Endothelial cell of umbilical vein (primary cell): Measurements from ENCODE around the gene UCMA.

ENCODE experiments used
- EZH2 ChIP-seq: IDR thresholded peaks from 2 replicates; pipeline ENCODE4 v1.6.1; 2012; ENCODE audit warnings: borderline replicate concordance, low read depth, mild to moderate bottlenecking, moderate library complexity, low read length, inconsistent platforms; ENCODE audit not compliant: severe bottlenecking
- FOS ChIP-seq: IDR thresholded peaks from 2 replicates; pipeline ENCODE4 v1.6.1; 2011; ENCODE audit warnings: mild to moderate bottlenecking, low read length, moderate library complexity, borderline replicate concordance; ENCODE audit not compliant: insufficient read depth
- GATA2 ChIP-seq: IDR thresholded peaks from 2 replicates; pipeline ENCODE4 v1.7.0; 2011; ENCODE audit warnings: low read depth, mild to moderate bottlenecking, moderate library complexity, mixed read lengths, low read length; ENCODE audit not compliant: insufficient read length, insufficient read depth
- JUN ChIP-seq: IDR thresholded peaks from 2 replicates; pipeline ENCODE4 v1.6.1; 2011; ENCODE audit warnings: borderline replicate concordance, low read depth; ENCODE audit not compliant: insufficient read length, insufficient read depth
- MYC ChIP-seq: IDR thresholded peaks from one replicate; pipeline ENCODE4 v1.6.1; 2011; ENCODE audit warnings: mild to moderate bottlenecking, low read depth, low read length
- POLR2A ChIP-seq: IDR thresholded peaks from 2 replicates; pipeline ENCODE4 v1.6.1; 2012; ENCODE audit warnings: low read depth, mild to moderate bottlenecking, control low read depth, low read length
- POLR2AphosphoS5 ChIP-seq: IDR thresholded peaks from 2 replicates; pipeline ENCODE4 v1.6.1; 2012; ENCODE audit warnings: low read depth, mild to moderate bottlenecking, control low read depth, low read length, moderate library complexity; ENCODE audit not compliant: insufficient read depth
- TF ChIP-seq, protein P1 (sequence below): IDR thresholded peaks from 2 replicates; pipeline ENCODE4 v1.6.1; 2011; ENCODE audit not compliant: insufficient read depth, insufficient read length
- TF ChIP-seq, protein P2 (sequence below), 2 donors: IDR thresholded peaks; 1 replicate in 1 of 2; 2 replicates in 1 of 2; pipeline ENCODE4 v1.5.1; 2011; ENCODE audit warnings: low read length in 2 of 2, mild to moderate bottlenecking in 2 of 2, moderate library complexity in 2 of 2, control low read depth in 1 of 2, inconsistent platforms in 1 of 2, low read depth in 1 of 2; ENCODE audit not compliant: insufficient read depth in 1 of 2; ENCODE audit errors: extremely low read depth in 1 of 2

DNA sequence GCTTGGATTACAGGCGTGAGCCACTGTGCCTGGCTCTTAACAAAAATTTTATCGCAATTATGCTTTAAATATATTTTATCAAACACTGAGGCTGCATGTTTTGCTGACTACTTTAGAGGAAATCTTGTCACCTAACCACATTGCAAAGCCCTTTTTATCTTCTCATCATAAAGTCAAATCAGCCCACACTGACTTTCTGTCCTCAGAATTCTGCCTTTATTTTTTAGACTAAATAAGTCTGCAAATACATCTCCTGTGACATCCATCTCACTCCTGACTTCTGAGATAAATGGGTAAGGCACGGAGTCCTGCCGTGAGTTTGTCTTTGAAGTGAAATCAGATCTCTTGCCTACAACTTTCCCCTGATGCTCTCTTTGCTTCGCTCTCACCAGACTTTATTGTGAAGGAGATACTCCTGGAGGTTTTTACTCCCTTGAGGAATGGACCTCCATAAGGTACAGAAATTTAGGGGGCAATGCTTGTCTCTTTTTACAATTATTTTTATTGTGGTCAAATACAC, 23.5 kb upstream of the UCMA start:
- TF ChIP-seq, protein P1, sequence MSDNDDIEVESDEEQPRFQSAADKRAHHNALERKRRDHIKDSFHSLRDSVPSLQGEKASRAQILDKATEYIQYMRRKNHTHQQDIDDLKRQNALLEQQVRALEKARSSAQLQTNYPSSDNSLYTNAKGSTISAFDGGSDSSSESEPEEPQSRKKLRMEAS: no peak
- TF ChIP-seq, protein P2, sequence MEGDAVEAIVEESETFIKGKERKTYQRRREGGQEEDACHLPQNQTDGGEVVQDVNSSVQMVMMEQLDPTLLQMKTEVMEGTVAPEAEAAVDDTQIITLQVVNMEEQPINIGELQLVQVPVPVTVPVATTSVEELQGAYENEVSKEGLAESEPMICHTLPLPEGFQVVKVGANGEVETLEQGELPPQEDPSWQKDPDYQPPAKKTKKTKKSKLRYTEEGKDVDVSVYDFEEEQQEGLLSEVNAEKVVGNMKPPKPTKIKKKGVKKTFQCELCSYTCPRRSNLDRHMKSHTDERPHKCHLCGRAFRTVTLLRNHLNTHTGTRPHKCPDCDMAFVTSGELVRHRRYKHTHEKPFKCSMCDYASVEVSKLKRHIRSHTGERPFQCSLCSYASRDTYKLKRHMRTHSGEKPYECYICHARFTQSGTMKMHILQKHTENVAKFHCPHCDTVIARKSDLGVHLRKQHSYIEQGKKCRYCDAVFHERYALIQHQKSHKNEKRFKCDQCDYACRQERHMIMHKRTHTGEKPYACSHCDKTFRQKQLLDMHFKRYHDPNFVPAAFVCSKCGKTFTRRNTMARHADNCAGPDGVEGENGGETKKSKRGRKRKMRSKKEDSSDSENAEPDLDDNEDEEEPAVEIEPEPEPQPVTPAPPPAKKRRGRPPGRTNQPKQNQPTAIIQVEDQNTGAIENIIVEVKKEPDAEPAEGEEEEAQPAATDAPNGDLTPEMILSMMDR (IDR thresholded peaks at IDR 0.05; ENCODE audit: extremely low read depth in 1 of 2, insufficient read depth in 1 of 2, low read depth in 1 of 2, low read length in 2 of 2): no peak
- no peak for TF ChIP-seq POLR2A
- TF ChIP-seq EZH2: no peak
- TF ChIP-seq POLR2AphosphoS5: no peak
- no peak for TF ChIP-seq MYC
- TF ChIP-seq JUN: no peak
- TF ChIP-seq FOS: no peak
- TF ChIP-seq GATA2: no peak
